DOHH2 (cell line): ENCODE data around the gene PDZD4.

Experiments used
- H3F3A ChIP-seq: fragments of 200-600 bp; sonication (generic), shearing (Covaris generic); 2 replicates; pipeline ENCODE4 v1.6.0; 2016; ENCODE audit warnings: antibody characterized with exemption, mild to moderate bottlenecking; ENCODE audit not compliant: control insufficient read depth, insufficient read depth
- H3K27ac ChIP-seq: fragments of 200-600 bp; sonication (generic); 2 replicates; pipeline ENCODE4 v1.5.1; 2014; ENCODE audit warnings: low read depth, mild to moderate bottlenecking, low read length, moderate library complexity
- H3K27me3 ChIP-seq: fragments of 200-600 bp; sonication (generic); 2 replicates; pipeline ENCODE4 v1.6.1; 2014; ENCODE audit warnings: mild to moderate bottlenecking, low read length, mixed read lengths; ENCODE audit not compliant: control insufficient read depth
- H3K36me3 ChIP-seq: fragments of 200-600 bp; sonication (generic); 2 replicates; pipeline ENCODE4 v1.6.1; 2014; ENCODE audit warnings: mild to moderate bottlenecking, low read length, moderate library complexity, mixed read lengths; ENCODE audit not compliant: control insufficient read depth
- H3K4me1 ChIP-seq: fragments of 200-600 bp; sonication (generic); 2 replicates; pipeline ENCODE4 v1.6.1; 2014; ENCODE audit warnings: mild to moderate bottlenecking, low read length, mixed read lengths; ENCODE audit not compliant: control insufficient read depth
- H3K4me2 ChIP-seq: fragments of 200-600 bp; sonication (generic); 2 replicates; pipeline ENCODE4 v1.6.0; 2014; ENCODE audit warnings: mild to moderate bottlenecking, low read length, moderate library complexity
- H3K4me3 ChIP-seq: fragments of 200-600 bp; sonication (generic); 2 replicates; pipeline ENCODE4 v1.5.1; 2014; ENCODE audit warnings: mild to moderate bottlenecking, low read length, mixed read lengths
- H3K79me2 ChIP-seq: fragments of 200-600 bp; sonication (generic); 2 replicates; pipeline ENCODE4 v1.6.1; 2014; ENCODE audit warnings: mild to moderate bottlenecking, low read length, mixed read lengths; ENCODE audit not compliant: control insufficient read depth
- H3K9me2 ChIP-seq: fragments of 200-600 bp; sonication (generic); replicated peaks from 2 replicates; pipeline ENCODE4 v1.6.1; 2014; ENCODE audit warnings: mild to moderate bottlenecking, low read length, mixed read lengths; ENCODE audit not compliant: control insufficient read depth
- H3K9me3 ChIP-seq: fragments of 200-600 bp; sonication (generic); 2 replicates; pipeline ENCODE4 v1.6.1; 2014; ENCODE audit warnings: antibody characterized with exemption, low read length, mixed read lengths; ENCODE audit not compliant: control insufficient read depth, insufficient read depth
- H4K20me1 ChIP-seq: fragments of 200-600 bp; sonication (generic); 2 replicates; pipeline ENCODE4 v1.6.0; 2014; ENCODE audit warnings: low read depth, mild to moderate bottlenecking, antibody characterized with exemption, low read length, moderate library complexity; ENCODE audit not compliant: control insufficient read depth, insufficient read depth
- CTCF ChIP-seq: fragments of 200-600 bp; sonication (generic); IDR thresholded peaks from one replicate; pipeline ENCODE4 v1.5.1; 2014; ENCODE audit warnings: antibody characterized with exemption, mild to moderate bottlenecking, low read depth, low read length; ENCODE audit not compliant: poor library complexity, severe bottlenecking
- EZH2phosphoT487 ChIP-seq: fragments of 200-600 bp; sonication (generic); IDR thresholded peaks from 2 replicates; pipeline ENCODE4 v1.6.1; 2017; ENCODE audit warnings: borderline replicate concordance, mild to moderate bottlenecking, antibody characterized with exemption, low read length, moderate library complexity, mixed read lengths

The PDZD4 gene

GRCh38 chrX:153773218-153773611 lies 57.1 kb downstream of the PDZD4 start:
- no peaks in the 10 kb centered on the region for H4K20me1 ChIP-seq
- H3K4me3 ChIP-seq, result no peak overlapping the region
- H3K9me2 ChIP-seq, result no peaks in the 10 kb centered on the region
- H3K27ac ChIP-seq, result no peak overlapping the region
- H3K36me3 ChIP-seq, result no peaks in the 10 kb centered on the region
- no peaks in the 10 kb centered on the region for H3F3A ChIP-seq
- no peaks in the 10 kb centered on the region for H3K9me3 ChIP-seq
- no peaks in the 10 kb centered on the region for H3K27me3 ChIP-seq
- H3K79me2 ChIP-seq, result no peaks in the 10 kb centered on the region
- no peaks in the 10 kb centered on the region for H3K4me1 ChIP-seq
- no peak overlapping the region for H3K4me2 ChIP-seq
- TF ChIP-seq CTCF (no peak), EZH2phosphoT487 (no peak)

- Histone ChIP-seq H3K9me3 (no peaks in the 10 kb centered on the region), H3K36me3 (no peaks in the 10 kb centered on the region), H3K79me2 (no peaks in the 10 kb centered on the region), H3K4me3 (no peak overlapping the region), H3K4me1 (no peaks in the 10 kb centered on the region), H3K27ac (no peak overlapping the region), H3K27me3 (no peaks in the 10 kb centered on the region), H3K9me2 (no peaks in the 10 kb centered on the region), H3F3A (no peaks in the 10 kb centered on the region), H4K20me1 (no peaks in the 10 kb centered on the region), H3K4me2 (no peak overlapping the region)
- no peak for TF ChIP-seq CTCF
- TF ChIP-seq EZH2phosphoT487, result no peak
Measured at GRCh38 chrX:153772316-153773217, 57.8 kb downstream of the PDZD4 start.

GRCh38 chrX:153771415-153772315 lies 58.7 kb downstream of the PDZD4 start:
- Histone ChIP-seq H3K9me2 (no peaks in the 10 kb centered on the region), H3K36me3 (no peaks in the 10 kb centered on the region), H3K27me3 (no peaks in the 10 kb centered on the region), H3K27ac (no peak overlapping the region), H4K20me1 (no peaks in the 10 kb centered on the region), H3F3A (no peaks in the 10 kb centered on the region), H3K79me2 (no peaks in the 10 kb centered on the region), H3K4me1 (no peaks in the 10 kb centered on the region), H3K4me2 (no peak overlapping the region), H3K4me3 (no peak overlapping the region), H3K9me3 (no peaks in the 10 kb centered on the region)
- TF ChIP-seq EZH2phosphoT487 (no peak), CTCF (no peak)
